Nephron progenitor cell (in vitro differentiated cells): ENCODE measurements around the gene CHST8.

Experiments
- DNase-seq: peaks from one replicate; pipeline ENCODE4 v3.0.0; 2021
- H3K27ac Mint-ChIP-seq: 2 replicates; pipeline ENCODE4 v1.8.0; 2021; ENCODE audit warnings: mild to moderate bottlenecking, moderate library complexity, mixed read lengths
- H3K27me3 Mint-ChIP-seq: 2 replicates; pipeline ENCODE4 v1.8.0; 2021; ENCODE audit warnings: mild to moderate bottlenecking, low read depth, mixed read lengths; ENCODE audit not compliant: poor library complexity
- H3K36me3 Mint-ChIP-seq: 2 replicates; pipeline ENCODE4 v1.8.0; 2021; ENCODE audit warnings: low read depth, mixed read lengths
- H3K4me1 Mint-ChIP-seq: 2 replicates; pipeline ENCODE4 v1.8.0; 2021; ENCODE audit warnings: mixed read lengths
- H3K4me3 Mint-ChIP-seq: 2 replicates; pipeline ENCODE4 v1.8.0; 2021; ENCODE audit warnings: mild to moderate bottlenecking, moderate library complexity, mixed read lengths
- H3K9me3 Mint-ChIP-seq: 2 replicates; pipeline ENCODE4 v1.8.0; 2021; ENCODE audit warnings: mild to moderate bottlenecking, moderate library complexity, mixed read lengths
- CTCF ChIP-seq: fragments of 200-600 bp; sonication (generic); IDR thresholded peaks from 2 replicates; pipeline ENCODE4 v1.5.0; 2021; ENCODE audit warnings: antibody characterized with exemption

The CHST8 gene

GRCh38 chr19:33726756-33727155 lies 105.0 kb downstream of the CHST8 start:
- no peaks in the 10 kb centered on the region for H3K36me3 Mint-ChIP-seq
- DNase-seq, result no peak
- peaks cover 34% of the 10 kb centered on the region for H3K27me3 Mint-ChIP-seq
- no peak overlapping the region for H3K4me3 Mint-ChIP-seq
- no peaks in the 10 kb centered on the region for H3K9me3 Mint-ChIP-seq
- H3K4me1 Mint-ChIP-seq, result no peaks in the 10 kb centered on the region
- no peak for TF ChIP-seq CTCF
- no peak overlapping the region for H3K27ac Mint-ChIP-seq

DNA sequence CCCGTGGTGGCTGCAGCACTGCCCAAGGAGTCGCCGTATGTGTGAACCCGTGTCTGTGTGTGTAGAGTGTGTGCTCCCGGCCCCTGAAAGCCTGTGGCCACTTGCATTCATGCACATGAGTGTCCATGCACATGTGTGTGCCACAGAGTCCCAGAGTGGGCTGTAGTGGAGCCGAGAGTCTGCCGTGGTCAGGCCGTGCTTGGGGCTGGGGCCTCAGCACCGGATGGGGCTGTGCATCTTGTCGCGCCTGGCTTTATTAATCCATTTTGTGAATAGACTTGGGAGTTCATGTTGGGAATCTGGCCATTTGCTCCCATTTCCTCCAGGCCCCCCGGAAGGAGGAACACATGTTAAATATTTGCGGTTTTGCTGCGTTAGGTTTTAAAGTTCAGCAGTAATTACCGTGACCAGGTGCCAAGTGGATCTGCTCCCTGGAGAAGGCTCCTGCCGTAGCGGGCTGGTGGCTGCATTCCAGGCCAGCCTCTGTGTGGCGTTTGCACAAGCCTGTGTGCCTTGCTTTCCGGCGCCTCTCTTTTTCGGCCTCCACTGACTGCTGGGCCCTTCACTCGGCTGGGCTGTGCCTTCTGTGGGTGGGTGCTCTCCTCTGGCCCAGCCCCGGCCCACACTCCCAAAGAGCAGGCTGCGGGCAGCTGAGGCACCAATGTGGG lies 105.7 kb downstream of the CHST8 start:
- H3K36me3 Mint-ChIP-seq, result no peaks in the 10 kb centered on the region
- H3K4me3 Mint-ChIP-seq, result no peak overlapping the region
- peaks cover 5% of the 10 kb centered on the region for H3K9me3 Mint-ChIP-seq
- H3K4me1 Mint-ChIP-seq, result no peaks in the 10 kb centered on the region
- DNase-seq, result no peak
- peaks cover 41% of the 10 kb centered on the region for H3K27me3 Mint-ChIP-seq
- H3K27ac Mint-ChIP-seq, result no peak overlapping the region
- TF ChIP-seq CTCF, result no peak

- peaks cover 7% of the 10 kb centered on the region for H3K9me3 Mint-ChIP-seq
- no peak for TF ChIP-seq CTCF
- H3K27ac Mint-ChIP-seq, result no peak overlapping the region
- no peak overlapping the region for H3K4me3 Mint-ChIP-seq
- DNase-seq, result no peak
- peaks cover 37% of the 10 kb centered on the region for H3K27me3 Mint-ChIP-seq
- no peaks in the 10 kb centered on the region for H3K4me1 Mint-ChIP-seq
- no peaks in the 10 kb centered on the region for H3K36me3 Mint-ChIP-seq
Measured at GRCh38 chr19:33728141-33728540, 106.4 kb downstream of the CHST8 start.

GRCh38 chr19:33730858-33731607 lies 109.3 kb downstream of the CHST8 start:
- Mint-ChIP-seq H3K4me3 (no peak overlapping the region), H3K4me1 (no peaks in the 10 kb centered on the region), H3K27me3 (peaks cover 39% of the 10 kb centered on the region), H3K9me3 (peaks cover 12% of the 10 kb centered on the region), H3K36me3 (no peaks in the 10 kb centered on the region), H3K27ac (no peak overlapping the region)
- TF ChIP-seq CTCF, result no peak
- DNase-seq, result no peak

DNA sequence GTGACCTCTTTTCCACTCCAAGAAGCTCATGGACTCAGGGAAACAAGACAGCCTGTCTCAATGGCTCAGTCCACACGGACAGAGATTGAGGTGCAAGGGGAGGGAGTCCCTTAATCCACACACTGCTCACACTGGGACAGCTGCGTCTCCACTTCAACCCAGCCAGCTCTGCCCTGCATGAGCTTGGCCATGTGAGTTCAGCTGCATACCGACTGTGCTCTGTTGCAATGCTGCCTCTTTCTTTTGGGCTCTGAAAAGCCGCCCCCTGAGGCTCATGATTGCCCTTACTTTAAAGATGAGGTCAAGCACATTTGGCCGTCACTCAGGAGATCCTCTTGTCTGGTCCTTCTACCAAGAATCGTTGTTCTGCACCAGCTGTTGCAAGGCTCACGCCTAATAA lies 110.1 kb downstream of the CHST8 start:
- no peak overlapping the region for H3K4me3 Mint-ChIP-seq
- H3K4me1 Mint-ChIP-seq, result no peaks in the 10 kb centered on the region
- no peaks in the 10 kb centered on the region for H3K36me3 Mint-ChIP-seq
- peaks cover 12% of the 10 kb centered on the region for H3K9me3 Mint-ChIP-seq
- H3K27ac Mint-ChIP-seq, result no peak overlapping the region
- DNase-seq, result no peak
- no peak for TF ChIP-seq CTCF
- peaks cover 40% of the 10 kb centered on the region for H3K27me3 Mint-ChIP-seq

DNA sequence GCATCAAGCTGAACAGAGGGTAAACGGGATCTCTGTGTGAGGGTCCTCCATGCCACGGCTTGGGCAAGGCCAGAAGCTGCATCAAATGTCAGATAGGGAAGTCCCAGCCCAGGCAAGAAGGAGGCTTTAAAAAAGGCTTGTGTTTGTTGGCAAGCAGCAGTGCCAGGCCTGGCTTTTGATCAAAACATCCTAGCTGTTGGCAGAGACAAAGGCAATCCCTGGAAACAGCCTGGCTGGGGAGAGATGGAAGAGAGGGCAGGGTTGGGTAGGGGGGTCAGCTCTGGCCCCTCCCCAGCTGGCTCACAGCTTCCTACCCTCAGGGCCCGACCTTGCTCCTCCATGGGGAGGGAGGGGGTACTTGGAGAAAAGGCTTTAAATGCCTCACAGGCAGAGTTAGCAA lies 113.2 kb downstream of the CHST8 start:
- Mint-ChIP-seq H3K4me3 (no peak overlapping the region), H3K27me3 (peaks cover 45% of the 10 kb centered on the region), H3K9me3 (peaks cover 12% of the 10 kb centered on the region), H3K4me1 (no peaks in the 10 kb centered on the region), H3K36me3 (no peaks in the 10 kb centered on the region), H3K27ac (no peak overlapping the region)
- no peak for DNase-seq
- no peak for TF ChIP-seq CTCF
